Fibroblast of skin of abdomen (primary cell): Measurements from ENCODE around the gene ZBTB44.

Experiments used
- DNase-seq: peaks from one replicate; pipeline ENCODE4 v3.0.0-alpha.2; 2013

The ZBTB44 gene

GRCh38 chr11:130213143-130213978, 101.4 kb downstream of the ZBTB44 start:
- DNase-seq = peak; percentile 3

- DNase-seq = no peak
Observed at GRCh38 chr11:130212431-130212961, 102.2 kb downstream of the ZBTB44 start.

GRCh38 chr11:130211781-130212401, 102.8 kb downstream of the ZBTB44 start:
- no peak for DNase-seq

GRCh38 chr11:130211144-130211543, 103.6 kb downstream of the ZBTB44 start:
- DNase-seq = no peak

GRCh38 chr11:130209954-130210854, 104.5 kb downstream of the ZBTB44 start:
- DNase-seq = no peak

GRCh38 chr11:130209128-130209932, 105.4 kb downstream of the ZBTB44 start:
- DNase-seq = no peak

GRCh38 chr11:130208241-130209127, 106.2 kb downstream of the ZBTB44 start:
- DNase-seq = no peak

- no peak for DNase-seq
Observed at GRCh38 chr11:130206141-130206540, 108.6 kb downstream of the ZBTB44 start.

GRCh38 chr11:130204703-130205095, 110.0 kb downstream of the ZBTB44 start:
- DNase-seq = no peak

- no peak for DNase-seq
Observed at GRCh38 chr11:130203766-130204702, 110.7 kb downstream of the ZBTB44 start.

GRCh38 chr11:130202818-130203689, 111.7 kb downstream of the ZBTB44 start:
- DNase-seq = no peak

- DNase-seq = no peak
Observed at GRCh38 chr11:130202009-130202817, 112.5 kb downstream of the ZBTB44 start.

GRCh38 chr11:130201026-130201425, 113.7 kb downstream of the ZBTB44 start:
- no peak for DNase-seq

GRCh38 chr11:130199792-130200191, 114.9 kb downstream of the ZBTB44 start:
- no peak for DNase-seq

GRCh38 chr11:130198964-130199363, 115.8 kb downstream of the ZBTB44 start:
- DNase-seq = no peak

- no peak for DNase-seq
Observed at GRCh38 chr11:130198292-130198691, 116.4 kb downstream of the ZBTB44 start.

GRCh38 chr11:130197386-130198035, 117.2 kb downstream of the ZBTB44 start:
- DNase-seq = no peak
